OCI-LY1 (cell line): Measurements from ENCODE around the gene TRANK1.

Experiments used
- H2AFZ ChIP-seq: fragments of 200-600 bp; sonication (generic), shearing (Covaris generic); 2 replicates; pipeline ENCODE4 v1.6.0; 2014; ENCODE audit warnings: antibody characterized with exemption, mild to moderate bottlenecking, low read length
- H3F3A ChIP-seq: fragments of 200-600 bp; sonication (generic), shearing (Covaris generic); 2 replicates; pipeline ENCODE4 v1.6.0; 2014; ENCODE audit warnings: mild to moderate bottlenecking, antibody characterized with exemption, low read length, moderate library complexity; ENCODE audit not compliant: insufficient read depth
- H3K27ac ChIP-seq: fragments of 200-600 bp; sonication (generic); 2 replicates; pipeline ENCODE4 v1.5.1; 2014; ENCODE audit warnings: low read length, mixed run types, mild to moderate bottlenecking, low read depth; ENCODE audit not compliant: poor library complexity, severe bottlenecking
- H3K27me3 ChIP-seq: fragments of 200-600 bp; sonication (generic); 2 replicates; pipeline ENCODE4 v1.6.0; 2014; ENCODE audit warnings: antibody characterized with exemption, mild to moderate bottlenecking, low read length, moderate library complexity; ENCODE audit not compliant: insufficient read depth
- H3K36me3 ChIP-seq: fragments of 200-600 bp; sonication (generic); 2 replicates; pipeline ENCODE4 v1.6.1; 2014; ENCODE audit warnings: mild to moderate bottlenecking, antibody characterized with exemption, low read length, moderate library complexity, mixed read lengths; ENCODE audit not compliant: insufficient read depth
- H3K4me1 ChIP-seq: fragments of 200-600 bp; sonication (generic); 2 replicates; pipeline ENCODE4 v1.5.1; 2014; ENCODE audit warnings: mild to moderate bottlenecking, low read length, moderate library complexity; ENCODE audit not compliant: insufficient read depth, severe bottlenecking
- H3K4me2 ChIP-seq: fragments of 200-600 bp; sonication (generic), shearing (Covaris generic); 2 replicates; pipeline ENCODE4 v1.6.1; 2014; ENCODE audit warnings: low read length
- H3K4me3 ChIP-seq: fragments of 200-600 bp; sonication (generic); 2 replicates; pipeline ENCODE4 v1.5.1; 2014; ENCODE audit warnings: low read length, low read depth, mild to moderate bottlenecking, mixed read lengths; ENCODE audit not compliant: poor library complexity, severe bottlenecking
- H3K79me2 ChIP-seq: fragments of 200-600 bp; shearing (Covaris generic); 2 replicates; pipeline ENCODE4 v1.6.1; 2016; ENCODE audit warnings: mixed run types, low read length, mixed read lengths; ENCODE audit not compliant: insufficient read depth
- H3K9ac ChIP-seq: fragments of 200-600 bp; sonication (generic), shearing (Covaris generic); 2 replicates; pipeline ENCODE4 v1.6.1; 2014; ENCODE audit warnings: mild to moderate bottlenecking, low read length, mixed read lengths
- H3K9me2 ChIP-seq: fragments of 200-600 bp; sonication (generic), shearing (Covaris generic); 2 replicates; pipeline ENCODE4 v1.6.1; 2014; ENCODE audit warnings: low read depth, mild to moderate bottlenecking, low read length, mixed read lengths
- H3K9me3 ChIP-seq: fragments of 200-600 bp; shearing (Covaris generic); 2 replicates; pipeline ENCODE4 v1.6.1; 2014; ENCODE audit warnings: low read length, mixed read lengths
- H4K20me1 ChIP-seq: fragments of 200-600 bp; sonication (generic), shearing (Covaris generic); 2 replicates; pipeline ENCODE4 v1.6.0; 2016; ENCODE audit warnings: mild to moderate bottlenecking, low read length; ENCODE audit not compliant: insufficient read depth
- EZH2 ChIP-seq: fragments of 200-600 bp; sonication (generic), shearing (Covaris generic); IDR thresholded peaks from 2 replicates; pipeline ENCODE4 v1.8.0; 2017; ENCODE audit warnings: borderline replicate concordance, mixed run types, mild to moderate bottlenecking, antibody characterized with exemption, low read length, moderate library complexity, mixed read lengths
- TF ChIP-seq, protein P1 (sequence below): fragments of 200-600 bp; sonication (generic), shearing (Covaris generic); IDR thresholded peaks from 2 replicates; pipeline ENCODE4 v1.5.1; 2017; ENCODE audit warnings: mild to moderate bottlenecking, antibody characterized with exemption, low read length, moderate library complexity, mixed read lengths

TRANK1 gene

DNA sequence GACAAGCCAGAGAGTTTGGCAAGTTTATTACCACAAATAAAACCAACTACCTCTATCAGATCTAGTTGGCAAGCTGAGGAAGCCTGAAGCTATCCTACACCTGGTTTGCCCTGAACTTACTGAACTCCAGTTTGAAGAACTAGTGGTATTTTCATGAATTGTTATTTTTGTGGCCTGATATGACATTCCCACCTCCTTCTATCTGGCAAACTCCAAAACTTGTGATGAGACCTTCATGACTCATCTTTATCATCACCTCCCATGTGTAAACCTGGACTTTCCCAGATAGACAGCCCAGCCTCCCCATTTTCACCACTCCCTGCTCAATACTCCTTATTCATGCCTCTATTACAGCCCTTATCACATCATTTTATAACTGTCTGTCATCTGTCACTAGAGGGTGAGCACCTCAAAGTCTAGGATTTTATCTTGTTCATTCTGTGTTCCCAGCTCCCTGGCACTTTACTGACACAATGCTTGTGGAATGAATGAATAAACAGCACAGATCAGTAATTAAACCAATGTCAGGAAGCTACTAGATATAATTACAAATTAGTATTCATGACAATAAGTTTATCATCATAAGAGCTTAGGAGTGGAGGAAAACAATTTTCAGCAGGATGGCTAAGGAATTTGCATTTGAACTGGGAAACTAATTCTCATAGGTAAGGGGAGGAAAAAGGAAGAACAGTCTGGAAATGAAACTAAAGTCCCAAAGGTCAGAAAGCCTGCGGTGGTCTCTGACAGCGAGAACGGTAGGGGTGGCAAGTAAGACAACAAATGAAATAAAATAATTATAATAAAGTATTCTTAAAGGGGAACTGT is 13.2 kb upstream of the TRANK1 start:
- H3K9me3 ChIP-seq: no peaks in the 10 kb centered on the region
- no peaks in the 10 kb centered on the region for H4K20me1 ChIP-seq
- H3K4me1 ChIP-seq: peaks cover 16% of the 10 kb centered on the region
- H3K4me3 ChIP-seq: peak overlapping the region; percentile 27
- peak overlapping the region; percentile 52 for H3K27ac ChIP-seq
- peak overlapping the region; percentile 90 for H2AFZ ChIP-seq
- no peaks in the 10 kb centered on the region for H3K27me3 ChIP-seq
- TF ChIP-seq EZH2: no peak
- TF ChIP-seq, protein P1, sequence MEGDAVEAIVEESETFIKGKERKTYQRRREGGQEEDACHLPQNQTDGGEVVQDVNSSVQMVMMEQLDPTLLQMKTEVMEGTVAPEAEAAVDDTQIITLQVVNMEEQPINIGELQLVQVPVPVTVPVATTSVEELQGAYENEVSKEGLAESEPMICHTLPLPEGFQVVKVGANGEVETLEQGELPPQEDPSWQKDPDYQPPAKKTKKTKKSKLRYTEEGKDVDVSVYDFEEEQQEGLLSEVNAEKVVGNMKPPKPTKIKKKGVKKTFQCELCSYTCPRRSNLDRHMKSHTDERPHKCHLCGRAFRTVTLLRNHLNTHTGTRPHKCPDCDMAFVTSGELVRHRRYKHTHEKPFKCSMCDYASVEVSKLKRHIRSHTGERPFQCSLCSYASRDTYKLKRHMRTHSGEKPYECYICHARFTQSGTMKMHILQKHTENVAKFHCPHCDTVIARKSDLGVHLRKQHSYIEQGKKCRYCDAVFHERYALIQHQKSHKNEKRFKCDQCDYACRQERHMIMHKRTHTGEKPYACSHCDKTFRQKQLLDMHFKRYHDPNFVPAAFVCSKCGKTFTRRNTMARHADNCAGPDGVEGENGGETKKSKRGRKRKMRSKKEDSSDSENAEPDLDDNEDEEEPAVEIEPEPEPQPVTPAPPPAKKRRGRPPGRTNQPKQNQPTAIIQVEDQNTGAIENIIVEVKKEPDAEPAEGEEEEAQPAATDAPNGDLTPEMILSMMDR: no peak; the same call in 1 of the 2 replicates
- no peaks in the 10 kb centered on the region for H3K36me3 ChIP-seq
- no peaks in the 10 kb centered on the region for H3F3A ChIP-seq
- peak overlapping the region; percentile 31 for H3K4me2 ChIP-seq
- H3K79me2 ChIP-seq: no peaks in the 10 kb centered on the region
- H3K9ac ChIP-seq: peak overlapping the region; percentile 22
- H3K9me2 ChIP-seq: no peaks in the 10 kb centered on the region

DNA sequence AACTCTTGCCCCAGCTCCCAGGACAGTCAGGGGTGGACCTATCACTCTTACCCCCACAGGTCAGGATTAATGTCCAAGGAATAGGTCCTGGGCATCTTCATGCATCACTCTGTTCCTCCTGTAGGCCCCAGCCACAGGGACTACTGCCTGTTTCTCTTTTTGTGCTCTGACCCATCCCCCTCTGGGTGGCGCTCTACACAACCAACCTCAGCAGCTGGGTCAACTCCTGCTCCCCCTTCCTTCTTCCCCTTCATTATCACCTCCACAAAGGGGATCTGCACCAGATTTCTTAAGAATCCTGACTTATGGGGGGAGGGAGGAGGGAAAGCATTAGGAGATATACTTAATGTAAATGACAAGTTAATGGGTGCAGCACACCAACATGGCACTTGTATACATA is 12.2 kb upstream of the TRANK1 start:
- H3K36me3 ChIP-seq: no peaks in the 10 kb centered on the region
- H3K27me3 ChIP-seq: no peaks in the 10 kb centered on the region
- H2AFZ ChIP-seq: no peak overlapping the region
- H3K4me1 ChIP-seq: peaks cover 16% of the 10 kb centered on the region
- no peaks in the 10 kb centered on the region for H3K9me2 ChIP-seq
- no peak for TF ChIP-seq EZH2
- TF ChIP-seq, protein P1: peak; percentile 76
- no peaks in the 10 kb centered on the region for H4K20me1 ChIP-seq
- no peaks in the 10 kb centered on the region for H3K79me2 ChIP-seq
- no peaks in the 10 kb centered on the region for H3F3A ChIP-seq
- H3K9ac ChIP-seq: no peak overlapping the region
- H3K27ac ChIP-seq: no peak overlapping the region
- no peak overlapping the region for H3K4me2 ChIP-seq
- no peak overlapping the region for H3K4me3 ChIP-seq
- no peaks in the 10 kb centered on the region for H3K9me3 ChIP-seq

DNA sequence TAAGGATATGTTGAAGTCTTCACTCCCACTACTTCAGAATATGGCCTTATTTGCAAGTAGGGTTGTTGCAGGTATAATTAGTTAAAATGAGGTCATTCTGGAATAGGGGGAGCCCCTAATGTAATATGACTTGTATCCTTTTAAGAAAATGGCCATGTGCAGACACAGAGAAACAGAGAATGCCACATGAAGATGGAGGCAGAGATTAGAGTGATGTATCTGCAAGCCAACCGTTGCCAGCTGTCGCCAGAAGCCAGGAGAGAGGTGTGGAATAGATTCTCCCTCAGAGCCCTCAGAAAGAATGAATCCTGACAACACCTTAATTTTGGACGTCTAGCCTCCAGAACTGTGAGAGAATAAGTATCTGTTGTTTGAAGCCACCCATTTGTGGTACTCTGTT is 11.3 kb upstream of the TRANK1 start:
- Histone ChIP-seq H3K27ac (no peak overlapping the region), H3K9me3 (no peaks in the 10 kb centered on the region), H2AFZ (no peak overlapping the region), H3K4me3 (no peak overlapping the region), H3F3A (no peaks in the 10 kb centered on the region), H3K9me2 (no peaks in the 10 kb centered on the region), H3K4me2 (no peak overlapping the region), H4K20me1 (no peaks in the 10 kb centered on the region), H3K79me2 (no peaks in the 10 kb centered on the region), H3K27me3 (no peaks in the 10 kb centered on the region), H3K4me1 (peaks cover 16% of the 10 kb centered on the region), H3K36me3 (no peaks in the 10 kb centered on the region), H3K9ac (no peak overlapping the region)
- TF ChIP-seq EZH2: no peak
- TF ChIP-seq, protein P1: no peak
